Retina (tissue), 1 donor: ENCODE results near the gene SFXN5.

Experiments
- DNase-seq: peaks from one replicate; pipeline ENCODE4 v3.0.0-alpha.2; 2016

The SFXN5 gene

DNA sequence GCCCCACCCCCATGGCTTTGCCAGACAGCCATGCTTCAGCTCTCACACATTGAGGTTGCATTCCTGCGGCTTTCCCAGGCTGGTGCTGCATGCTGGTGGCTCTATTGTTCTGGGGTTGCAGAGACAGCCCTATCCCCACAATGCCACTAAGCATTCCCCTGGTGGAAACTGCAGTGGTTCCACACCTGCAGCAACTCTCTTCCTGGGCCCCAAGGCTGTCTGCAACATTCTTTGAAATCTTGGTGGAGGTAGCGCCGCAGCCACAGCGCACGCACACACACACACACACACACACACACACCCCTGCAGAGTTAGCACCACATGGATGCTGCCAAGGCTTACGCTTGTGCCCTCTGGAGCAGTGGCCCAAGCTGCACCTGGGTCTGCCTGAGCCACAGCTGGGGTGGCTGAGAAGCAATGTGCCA, 21.4 kb downstream of the SFXN5 start:
- no peak for DNase-seq

- DNase-seq, result no peak
Measured at GRCh38 chr2:73043929-73044832, 27.3 kb downstream of the SFXN5 start.

- DNase-seq, result no peak
Measured at GRCh38 chr2:73043276-73043675, 28.2 kb downstream of the SFXN5 start.

DNA sequence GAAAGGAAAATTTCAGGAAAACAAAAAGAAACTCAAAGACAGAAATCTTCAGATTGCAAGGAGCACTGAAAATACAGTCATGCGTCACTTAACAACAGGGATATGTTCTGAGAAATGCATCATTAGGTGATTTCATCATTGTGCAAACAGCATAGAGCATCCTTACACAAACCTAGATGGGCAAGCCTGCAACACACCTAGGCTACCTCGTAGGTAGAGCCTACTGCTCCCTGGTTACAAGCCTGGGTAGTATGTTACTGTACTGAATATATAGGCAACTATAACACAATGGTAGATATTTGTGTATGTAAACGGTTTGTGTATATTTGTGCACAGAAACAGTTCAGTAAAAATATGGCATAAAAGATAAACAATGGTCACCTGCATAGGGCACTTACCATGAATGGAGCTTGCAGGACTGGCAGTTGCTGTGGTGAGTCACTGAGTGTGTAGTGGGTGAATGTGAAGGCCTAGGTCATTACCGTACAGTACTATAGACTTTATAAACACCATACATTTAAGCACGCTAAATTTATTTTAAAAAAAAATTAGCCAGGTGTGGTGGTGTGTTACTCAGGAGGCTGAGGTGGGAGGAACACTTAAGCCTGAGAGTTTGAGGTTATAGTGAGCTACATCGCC, 33.4 kb downstream of the SFXN5 start:
- no peak for DNase-seq

DNA sequence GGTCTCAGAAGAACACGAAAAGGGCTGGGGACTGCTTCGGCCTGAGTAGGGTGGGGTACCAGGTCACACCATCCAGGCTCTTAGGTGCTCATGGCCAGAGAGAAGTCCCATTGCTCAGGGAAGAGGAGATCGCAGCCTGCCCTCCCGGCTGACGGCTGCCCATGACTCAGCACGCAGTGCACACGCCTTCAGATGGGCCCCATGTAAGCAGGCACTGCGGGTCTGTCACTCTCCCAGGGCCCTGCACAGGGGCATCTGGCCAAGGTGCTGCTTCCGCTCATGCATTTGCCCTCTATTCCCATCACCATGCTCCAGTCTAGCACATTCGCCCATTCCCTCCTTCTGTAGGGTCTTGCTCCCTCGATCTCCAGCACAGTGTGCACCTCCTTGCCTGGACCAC, 34.7 kb downstream of the SFXN5 start:
- DNase-seq, result no peak

GRCh38 chr2:73035899-73036711, 35.4 kb downstream of the SFXN5 start:
- no peak for DNase-seq

GRCh38 chr2:73034661-73035375, 36.7 kb downstream of the SFXN5 start:
- DNase-seq, result no peak

DNA sequence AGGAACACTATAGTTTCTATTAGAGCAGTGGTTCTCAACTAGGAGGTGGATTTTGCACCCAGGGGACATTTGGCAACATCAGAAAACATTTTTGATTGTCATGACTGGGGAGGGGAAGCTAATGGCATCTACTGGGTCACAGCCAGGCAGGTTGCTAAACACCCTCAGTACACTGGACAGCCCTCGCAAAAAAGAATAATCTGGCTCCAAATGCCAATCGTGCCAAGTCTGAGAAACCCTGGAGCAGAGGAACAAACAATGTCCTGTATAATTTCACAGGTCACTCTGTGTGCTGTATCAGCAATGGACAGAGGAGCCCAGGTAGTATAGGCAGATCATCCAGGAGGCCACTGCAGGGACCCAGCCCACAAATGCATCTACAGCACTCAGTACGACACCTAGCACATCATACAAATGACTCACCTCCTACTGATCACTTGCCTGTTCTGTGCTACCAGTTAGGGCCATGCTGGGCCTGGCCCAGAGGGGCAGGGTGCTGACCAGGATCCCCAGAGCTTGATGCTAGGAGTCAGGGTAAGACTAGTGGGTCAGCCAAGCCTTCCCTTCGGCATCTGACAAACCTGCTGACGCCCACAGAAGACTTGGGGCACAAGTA, 37.6 kb downstream of the SFXN5 start:
- DNase-seq, result no peak

DNA sequence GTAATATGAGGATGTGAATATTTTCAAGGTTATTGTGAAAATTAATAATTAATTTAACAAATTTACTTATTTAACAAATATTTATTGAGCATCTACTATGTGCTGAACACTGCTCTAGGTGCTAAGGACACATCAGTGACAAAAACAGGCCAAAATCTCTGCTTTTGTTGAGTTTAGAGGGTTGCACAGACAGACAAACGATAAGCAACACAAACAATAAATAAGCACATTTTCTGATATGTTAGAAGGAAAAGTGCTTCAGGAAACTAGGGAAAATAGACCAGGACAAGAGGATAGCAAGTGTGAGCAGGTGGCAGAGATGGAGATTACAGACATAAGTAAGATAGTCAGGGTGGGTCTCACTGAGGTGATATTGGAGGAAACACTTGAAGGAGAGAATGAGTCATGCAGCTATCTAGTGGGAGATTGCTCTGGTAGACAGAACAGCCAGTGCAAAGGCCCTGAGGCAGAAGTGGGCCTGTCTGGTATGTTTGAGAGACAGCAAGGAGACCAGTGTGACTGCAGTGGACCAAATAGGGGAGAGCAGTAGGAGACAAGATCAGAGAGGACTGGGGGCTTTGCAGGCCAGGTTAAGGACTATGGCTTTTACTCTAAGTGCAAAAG, 38.3 kb downstream of the SFXN5 start:
- no peak for DNase-seq

DNA sequence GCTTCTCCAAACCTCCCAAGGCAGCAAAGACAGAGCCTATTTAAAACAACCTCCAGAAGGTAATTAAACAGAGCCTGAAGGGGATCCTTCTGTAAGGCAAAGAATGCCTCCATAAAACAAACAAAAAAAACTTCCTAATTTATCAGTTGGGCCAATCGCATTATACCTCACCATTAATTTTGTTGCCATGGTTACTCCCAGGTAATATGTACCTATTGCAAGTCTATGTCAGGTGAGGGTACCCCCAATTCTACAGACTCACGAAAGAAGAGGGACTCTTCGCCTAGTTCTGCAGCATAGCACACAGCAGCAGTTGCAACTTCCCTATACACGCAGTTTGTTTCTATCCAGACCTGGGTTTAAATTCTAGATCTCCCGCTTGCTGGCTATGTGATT, 38.8 kb downstream of the SFXN5 start:
- DNase-seq, result no peak

DNA sequence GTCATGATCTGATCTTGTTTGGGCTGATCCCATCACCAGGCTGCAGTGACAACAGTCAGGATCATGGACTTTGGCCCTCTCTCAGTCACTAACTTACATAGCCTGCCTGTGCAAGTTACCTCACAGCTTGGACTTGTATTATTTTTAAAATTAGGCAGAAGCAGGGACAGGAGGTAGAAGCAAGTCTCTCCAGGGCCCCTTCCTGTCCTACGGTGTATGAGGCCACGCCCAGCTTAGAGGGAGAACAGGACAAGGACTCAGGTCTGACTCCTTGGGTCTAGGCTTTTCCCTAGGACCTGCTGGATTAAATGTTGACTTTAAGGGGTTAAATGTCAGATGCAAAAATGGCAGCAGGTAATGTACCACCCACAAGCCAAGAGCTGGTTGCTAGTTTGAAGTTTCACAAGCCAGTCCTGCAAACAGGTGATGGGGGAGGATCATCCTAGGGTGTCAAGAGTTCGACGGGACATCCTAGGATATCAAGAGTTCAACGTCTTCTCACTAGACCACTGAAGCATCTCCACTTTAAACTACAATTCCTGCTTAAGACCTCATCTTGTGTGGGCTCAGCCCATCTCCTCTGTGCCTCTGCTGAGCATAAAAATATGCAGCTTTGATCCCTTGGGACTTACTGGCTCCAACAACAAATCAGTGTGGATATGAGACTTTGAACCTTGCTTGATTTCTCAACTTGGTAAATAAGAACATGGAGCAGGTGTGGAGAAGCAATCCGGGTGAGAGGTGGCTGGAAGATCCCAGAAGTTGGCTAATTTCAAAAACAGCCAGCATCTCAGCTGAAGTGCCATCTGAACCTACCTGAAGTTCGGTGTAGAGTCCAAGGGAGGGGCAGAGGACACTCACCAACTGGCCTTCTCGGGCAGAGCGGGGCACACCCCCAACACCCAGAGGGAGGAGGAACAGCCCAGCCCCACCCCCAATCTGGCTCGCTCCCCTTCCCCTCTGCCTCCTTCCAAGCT, 39.5 kb downstream of the SFXN5 start:
- no peak for DNase-seq

DNA sequence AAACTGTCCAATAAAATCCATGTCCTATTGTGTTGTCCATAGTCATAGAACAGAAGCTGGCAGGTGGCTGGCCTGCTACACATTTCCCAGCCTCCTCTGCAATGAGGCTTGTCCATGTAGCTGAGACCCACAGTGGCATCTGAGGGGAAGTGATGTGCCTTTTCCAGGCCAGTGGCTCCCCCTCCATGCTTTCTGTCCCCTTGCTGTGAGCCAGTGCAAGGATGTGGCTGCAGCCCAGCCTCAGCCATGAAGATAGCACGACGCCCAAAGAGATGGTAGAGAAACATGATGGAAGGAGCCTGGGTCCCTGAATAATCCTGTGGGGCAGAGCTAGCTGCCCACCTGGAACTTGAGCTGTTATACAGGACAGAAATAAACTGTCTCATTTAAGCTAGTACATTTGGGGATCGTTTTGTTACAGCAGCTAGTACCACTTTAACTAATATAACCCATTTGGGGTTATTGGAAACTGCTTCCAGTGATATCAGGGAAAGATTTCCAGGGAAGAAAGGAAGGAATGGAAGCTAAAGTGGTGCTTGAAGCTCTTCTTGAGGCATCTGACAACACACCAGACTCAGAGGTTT, 40.3 kb downstream of the SFXN5 start:
- DNase-seq, result no peak

GRCh38 chr2:73028841-73029240, 42.7 kb downstream of the SFXN5 start:
- DNase-seq, result no peak

DNA sequence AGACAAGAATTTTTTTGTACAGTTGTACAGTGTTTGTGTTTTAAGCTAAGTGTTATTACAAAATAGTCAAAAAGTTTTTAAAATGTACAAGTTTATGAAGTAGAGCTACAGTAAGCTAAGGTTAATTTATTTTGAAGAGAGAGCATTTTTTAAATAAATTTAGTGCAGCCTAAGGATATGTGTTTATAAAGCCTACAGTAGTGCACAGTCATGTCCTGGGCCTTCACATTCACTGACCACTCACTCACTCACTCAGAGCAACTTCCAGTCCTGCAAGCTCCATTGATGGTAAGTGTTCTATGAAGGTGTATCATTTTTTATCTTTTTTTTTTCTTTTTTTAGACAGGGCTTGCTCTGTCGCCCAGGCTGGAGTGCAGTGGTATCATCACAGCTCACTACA, 44.2 kb downstream of the SFXN5 start:
- no peak for DNase-seq

GRCh38 chr2:73023497-73023896, 48.0 kb downstream of the SFXN5 start:
- no peak for DNase-seq

GRCh38 chr2:73022024-73022568, 49.4 kb downstream of the SFXN5 start:
- DNase-seq, result no peak

DNA sequence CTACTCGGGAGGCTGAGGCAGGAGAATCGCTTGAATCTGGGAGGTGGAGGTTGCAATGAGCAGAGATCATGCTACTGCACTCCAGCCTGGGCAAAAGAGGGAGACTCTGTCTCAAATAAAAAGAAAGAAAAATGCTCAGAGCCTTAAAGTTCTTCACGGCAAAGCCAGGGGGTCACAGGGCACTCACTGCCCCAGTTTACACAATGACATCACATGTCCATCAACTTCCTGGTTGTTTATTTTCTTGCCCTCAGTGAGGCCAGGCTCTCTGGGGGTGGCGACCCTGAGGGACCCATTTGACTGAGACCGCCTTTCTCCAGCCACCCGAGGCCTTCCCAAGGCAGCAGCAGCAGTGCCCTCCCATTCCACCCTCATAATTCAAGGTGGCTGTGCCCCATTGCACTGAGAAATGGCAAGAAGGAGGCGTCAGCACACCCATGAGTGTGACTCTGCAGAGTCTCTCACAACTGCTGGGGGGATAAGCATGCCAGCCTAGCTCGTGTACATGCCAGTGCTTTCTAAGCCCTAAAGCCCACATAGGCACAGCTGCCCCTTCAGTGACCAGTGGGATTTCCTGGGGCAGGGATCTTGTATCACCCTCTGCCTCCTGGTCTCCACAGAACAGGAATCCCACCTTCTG, 50.0 kb downstream of the SFXN5 start:
- no peak for DNase-seq

DNA sequence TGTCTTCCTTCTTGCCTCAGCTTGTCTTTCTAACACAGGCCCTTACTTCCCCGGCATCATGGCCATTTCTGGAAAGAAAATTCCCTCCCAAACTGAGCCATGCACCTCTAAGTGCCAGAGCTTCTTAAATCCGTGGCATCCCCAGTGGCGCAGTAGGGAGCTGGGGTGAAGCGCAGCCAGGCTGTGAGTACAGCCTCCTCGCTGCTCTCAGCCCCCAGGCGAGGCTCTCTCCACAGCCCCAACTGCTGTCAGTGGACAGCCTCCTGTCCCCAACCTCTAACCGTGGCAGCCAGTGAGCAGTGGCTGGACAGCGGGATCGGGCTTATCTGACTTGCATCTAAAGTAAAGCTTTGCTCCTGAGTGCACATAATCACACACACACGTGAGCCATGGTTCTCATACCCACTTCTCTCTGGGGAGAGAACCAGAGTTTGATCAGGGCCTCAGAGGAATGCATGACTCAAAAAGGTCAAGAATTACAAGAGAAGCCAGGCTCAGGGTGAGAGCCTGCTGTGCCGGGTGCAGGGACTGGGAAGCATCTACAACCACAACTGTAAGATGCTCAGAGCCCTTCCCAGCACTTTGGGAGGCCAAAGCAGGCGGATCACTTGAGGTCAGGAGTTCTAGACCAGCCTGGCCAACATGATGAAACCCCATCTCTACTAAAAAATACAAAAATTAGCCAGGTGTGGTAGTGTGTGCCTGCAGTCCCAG, 50.7 kb downstream of the SFXN5 start:
- DNase-seq, result no peak

DNA sequence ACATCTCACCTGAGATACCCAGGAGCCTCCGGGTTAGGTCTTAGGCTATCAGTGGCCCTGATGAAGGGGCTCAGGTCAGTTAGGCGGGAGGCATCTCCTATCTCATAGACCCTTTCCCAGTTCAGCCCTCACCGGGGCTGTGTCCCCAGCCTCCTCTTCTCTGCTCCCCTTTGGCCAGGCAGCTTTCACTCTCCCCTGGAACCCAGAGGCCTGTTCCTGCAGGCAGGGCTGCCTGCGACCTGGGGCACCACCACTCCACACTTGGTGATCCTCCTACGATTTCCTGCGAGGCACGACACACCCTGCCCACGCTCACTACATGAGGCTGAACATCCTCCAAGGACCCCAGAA, 51.2 kb downstream of the SFXN5 start:
- DNase-seq, result no peak
